ENCODE data around the gene HPCA. TPM values are rescaled to one million over a fixed set of nuclear protein-coding genes. Genes with fewer than 3 reads are reported as not detected.

Gene HPCA
- total and polyA plus RNA-seq, 2 of the 13 experiments (the other 11 are each of a cell fraction or from before 2014, with no cell fraction given) = not detected

DNA sequence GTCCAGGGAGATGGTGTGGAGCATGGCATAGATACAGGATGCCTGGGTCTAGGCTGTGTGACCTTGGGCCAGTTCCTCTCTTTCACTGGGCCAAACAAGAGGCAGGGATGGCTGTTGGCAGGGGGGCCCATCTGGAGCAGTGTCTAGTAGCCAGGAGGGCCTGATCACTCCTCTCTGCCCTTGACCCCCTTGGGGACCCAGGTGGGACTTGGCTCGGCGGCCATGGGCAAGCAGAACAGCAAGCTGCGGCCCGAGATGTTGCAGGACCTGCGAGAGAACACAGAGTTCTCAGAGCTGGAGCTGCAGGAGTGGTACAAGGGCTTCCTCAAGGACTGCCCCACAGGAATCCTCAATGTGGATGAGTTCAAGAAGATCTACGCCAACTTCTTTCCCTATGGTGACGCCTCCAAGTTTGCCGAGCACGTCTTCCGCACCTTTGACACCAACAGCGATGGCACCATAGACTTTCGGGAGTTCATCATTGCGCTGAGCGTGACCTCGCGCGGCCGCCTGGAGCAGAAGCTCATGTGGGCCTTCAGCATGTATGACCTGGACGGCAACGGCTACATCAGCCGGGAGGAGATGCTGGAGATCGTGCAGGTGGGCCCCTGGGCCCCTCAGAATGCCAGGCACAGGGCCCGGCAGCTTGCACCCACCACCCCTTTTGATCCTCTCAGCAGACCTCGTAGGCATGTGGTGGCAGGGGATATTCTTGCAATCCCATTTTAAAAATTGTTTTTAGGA is 2.6 kb downstream of the HPCA start:
- 0 out of 2 replicates have a peak, but pooled peaks cover 4% of the 10 kb centered on the region for H4K20me1 ChIP-seq (ENCODE audit: insufficient read depth, low read length)
- CTCF ChIA-PET (ENCODE audit: low intra/inter-chr PET ratio, low total read pairs) = no interaction called here
- no peak overlapping the region for H3K4me3 ChIP-seq (replicated peaks in 1 of 3; ENCODE audit: insufficient read depth in 1 of 3, low read depth in 2 of 3, low read length in 3 of 3)
- H3K9ac ChIP-seq (ENCODE audit: insufficient read depth, low read depth, low read length) = no peak overlapping the region
- WGBS (ENCODE audit: low lambda C conversion rate) = 54% methylated on average over 15 of the region's 24 CpGs
- ATAC-seq (no peak), FAIRE-seq (no peak), DNase-seq (ENCODE audit: low spot score) (no peak)
- H2AFZ ChIP-seq (ENCODE audit: low read length) = no peak overlapping the region
- POLR2A ChIA-PET = no interaction called here
- H3K4me2 ChIP-seq (ENCODE audit: low read depth, low read length) = no peak overlapping the region
- intact Hi-C loops (cut with micrococcal nuclease; ENCODE audit: unreplicated experiment) = no loop called here
- H3K4me1 ChIP-seq (ENCODE audit: insufficient read depth, low read length) = no peaks in the 10 kb centered on the region
- peaks cover 10 to 67% of the 10 kb centered on the region in 2 experiments; a peak in 4 of 5 replicates for H3K27me3 ChIP-seq (ENCODE audit: control insufficient read depth in 1 of 2, insufficient read depth in 2 of 2, low read length in 2 of 2)
- H3K79me2 ChIP-seq (ENCODE audit: insufficient read depth, low read length) = no peaks in the 10 kb centered on the region
- no peak overlapping the region for H3K27ac ChIP-seq (ENCODE audit: extremely low read length, insufficient read depth, low read length)
- in situ Hi-C loops (cut with HindIII; ENCODE audit: extremely low pct_ligation_motif_present, low pct_unique_long_range_greater_than_20kb) = no loop called here
- H3K36me3 ChIP-seq (replicated peaks in 1 of 2; ENCODE audit: control insufficient read depth in 1 of 2, insufficient read depth in 2 of 2, low read length in 2 of 2) = no peaks in the 10 kb centered on the region
- BruUV-seq (replicated peaks) = no TSS peak
- no peaks in the 10 kb centered on the region for H3K9me3 ChIP-seq (ENCODE audit: low read length)
- TF ChIP-seq TFAP4 (IDR thresholded peaks at IDR 0.05; ENCODE audit: borderline replicate concordance, low read depth) (no peak), ARID5B (CRISPR knock-in tag; IDR thresholded peaks at IDR 0.05) (no peak), ZNF18 (CRISPR knock-in tag; IDR thresholded peaks at IDR 0.05; ENCODE audit: insufficient replicate concordance) (no peak), POLR2A (IDR thresholded peaks at IDR 0.05; ENCODE audit: insufficient read depth in 1 of 2, low read depth in 2 of 2, low read length in 2 of 2) (no peak), YY1 (IDR thresholded peaks at IDR 0.05; ENCODE audit: insufficient read depth, insufficient replicate concordance, low read depth, low read length) (no peak), GABPA (IDR thresholded peaks at IDR 0.05; ENCODE audit: low read depth, low read length) (no peak), GABPA (CRISPR knock-in tag; IDR thresholded peaks at IDR 0.05; ENCODE audit: low read depth) (no peak), ARHGAP35 (CRISPR knock-in tag; IDR thresholded peaks at IDR 0.05; ENCODE audit: borderline replicate concordance) (no peak), ZNF33B (CRISPR knock-in tag; IDR thresholded peaks at IDR 0.05) (no peak), ZNF670 (CRISPR knock-in tag; IDR thresholded peaks at IDR 0.05; ENCODE audit: borderline replicate concordance) (no peak)
- TF ChIP-seq, protein P1, sequence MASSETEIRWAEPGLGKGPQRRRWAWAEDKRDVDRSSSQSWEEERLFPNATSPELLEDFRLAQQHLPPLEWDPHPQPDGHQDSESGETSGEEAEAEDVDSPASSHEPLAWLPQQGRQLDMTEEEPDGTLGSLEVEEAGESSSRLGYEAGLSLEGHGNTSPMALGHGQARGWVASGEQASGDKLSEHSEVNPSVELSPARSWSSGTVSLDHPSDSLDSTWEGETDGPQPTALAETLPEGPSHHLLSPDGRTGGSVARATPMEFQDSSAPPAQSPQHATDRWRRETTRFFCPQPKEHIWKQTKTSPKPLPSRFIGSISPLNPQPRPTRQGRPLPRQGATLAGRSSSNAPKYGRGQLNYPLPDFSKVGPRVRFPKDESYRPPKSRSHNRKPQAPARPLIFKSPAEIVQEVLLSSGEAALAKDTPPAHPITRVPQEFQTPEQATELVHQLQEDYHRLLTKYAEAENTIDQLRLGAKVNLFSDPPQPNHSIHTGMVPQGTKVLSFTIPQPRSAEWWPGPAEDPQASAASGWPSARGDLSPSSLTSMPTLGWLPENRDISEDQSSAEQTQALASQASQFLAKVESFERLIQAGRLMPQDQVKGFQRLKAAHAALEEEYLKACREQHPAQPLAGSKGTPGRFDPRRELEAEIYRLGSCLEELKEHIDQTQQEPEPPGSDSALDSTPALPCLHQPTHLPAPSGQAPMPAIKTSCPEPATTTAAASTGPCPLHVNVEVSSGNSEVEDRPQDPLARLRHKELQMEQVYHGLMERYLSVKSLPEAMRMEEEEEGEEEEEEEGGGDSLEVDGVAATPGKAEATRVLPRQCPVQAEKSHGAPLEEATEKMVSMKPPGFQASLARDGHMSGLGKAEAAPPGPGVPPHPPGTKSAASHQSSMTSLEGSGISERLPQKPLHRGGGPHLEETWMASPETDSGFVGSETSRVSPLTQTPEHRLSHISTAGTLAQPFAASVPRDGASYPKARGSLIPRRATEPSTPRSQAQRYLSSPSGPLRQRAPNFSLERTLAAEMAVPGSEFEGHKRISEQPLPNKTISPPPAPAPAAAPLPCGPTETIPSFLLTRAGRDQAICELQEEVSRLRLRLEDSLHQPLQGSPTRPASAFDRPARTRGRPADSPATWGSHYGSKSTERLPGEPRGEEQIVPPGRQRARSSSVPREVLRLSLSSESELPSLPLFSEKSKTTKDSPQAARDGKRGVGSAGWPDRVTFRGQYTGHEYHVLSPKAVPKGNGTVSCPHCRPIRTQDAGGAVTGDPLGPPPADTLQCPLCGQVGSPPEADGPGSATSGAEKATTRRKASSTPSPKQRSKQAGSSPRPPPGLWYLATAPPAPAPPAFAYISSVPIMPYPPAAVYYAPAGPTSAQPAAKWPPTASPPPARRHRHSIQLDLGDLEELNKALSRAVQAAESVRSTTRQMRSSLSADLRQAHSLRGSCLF (CRISPR knock-in tag; IDR thresholded peaks at IDR 0.05; ENCODE audit: borderline replicate concordance) = no peak
